Testis (tissue), 2 donors: ENCODE data around the gene CUX1.

ENCODE experiments used
- CTCF ChIP-seq, 3 experiments: fragments of 450-650 bp in 2 of 3; fragments of 200-600 bp in 1 of 3; sonication (generic) in 1 of 3; IDR thresholded peaks; one replicate each; pipeline ENCODE4 v1.5.1; 2016 to 2019; ENCODE audit warnings: antibody characterized with exemption in 3 of 3, mild to moderate bottlenecking in 2 of 3, moderate library complexity in 1 of 3
- POLR2A ChIP-seq: fragments of 450-650 bp; IDR thresholded peaks from one replicate; pipeline ENCODE4 v1.6.1; 2017; ENCODE audit warnings: antibody characterized with exemption, mild to moderate bottlenecking, moderate library complexity

- TF ChIP-seq CTCF (IDR thresholded peaks at IDR 0.05) (no peak), POLR2A (no peak)
These were observed 13.1 kb upstream of the CUX1 start for GRCh38 chr7:101804088-101804963.
